SK-N-MC (cell line): ENCODE data around the gene NPAT.

Source experiments
- DNase-seq: peaks from one replicate; pipeline ENCODE4 v3.0.0-alpha.2; 2011; ENCODE audit warnings: low read depth, low spot score
- H3K27ac ChIP-seq: fragments of 200-600 bp; sonication (generic); 2 replicates; pipeline ENCODE4 v1.5.1; 2016; ENCODE audit warnings: mixed run types
- H3K36me3 ChIP-seq: fragments of 200-600 bp; sonication (generic); 2 replicates; pipeline ENCODE4 v1.6.1; 2017; ENCODE audit warnings: antibody characterized with exemption, low read length, mixed read lengths; ENCODE audit not compliant: insufficient read depth
- H3K4me3 ChIP-seq: fragments of 200-600 bp; sonication (generic); 2 replicates; pipeline ENCODE4 v1.5.1; 2016
- H3K9ac ChIP-seq: fragments of 200-600 bp; sonication (generic); 2 replicates; pipeline ENCODE4 v1.8.0; 2017; ENCODE audit warnings: mixed run types, mixed read lengths; ENCODE audit not compliant: insufficient read length
- H3K9me3 ChIP-seq: fragments of 200-600 bp; sonication (generic); 2 replicates; pipeline ENCODE4 v1.6.1; 2017; ENCODE audit warnings: low read depth, mild to moderate bottlenecking, antibody characterized with exemption, low read length, moderate library complexity, mixed read lengths
- EZH2 ChIP-seq: fragments of 200-600 bp; sonication (generic); IDR thresholded peaks from one replicate; pipeline ENCODE4 v1.6.1; 2017; ENCODE audit warnings: antibody characterized with exemption
- FOXP2 ChIP-seq: optimal IDR thresholded peaks from 2 replicates; pipeline ENCODE3; 2011; ENCODE audit warnings: mild to moderate bottlenecking, moderate library complexity; ENCODE audit not compliant: insufficient read depth; ENCODE audit errors: extremely low read length, control extremely low read depth
- POLR2AphosphoS5 ChIP-seq: IDR thresholded peaks from 2 replicates; pipeline ENCODE4 v1.6.1; 2012; ENCODE audit warnings: mild to moderate bottlenecking, low read depth, low read length, borderline replicate concordance

Gene NPAT

GRCh38 chr11:108111126-108111525 is 111.3 kb downstream of the NPAT start:
- Histone ChIP-seq H3K9ac (no peak overlapping the region), H3K27ac (no peak overlapping the region), H3K36me3 (0 out of 2 replicates have a peak, but pooled peaks cover 3% of the 10 kb centered on the region), H3K4me3 (no peak overlapping the region), H3K9me3 (no peaks in the 10 kb centered on the region)
- DNase-seq, result no peak
- TF ChIP-seq FOXP2, result no peak
- no peak for TF ChIP-seq EZH2
- TF ChIP-seq POLR2AphosphoS5, result no peak
